ENCODE measurements around the gene BTK. TPM values are rescaled to one million over a fixed set of nuclear protein-coding genes. Genes with fewer than 3 reads are reported as not detected.

Gene BTK
- polyA plus RNA-seq, 1 experiment, result not detected

- no peaks in the 10 kb centered on the region for H3K27me3 ChIP-seq (ENCODE audit: control insufficient read depth, insufficient read depth, low read length)
- H3K9me3 ChIP-seq (ENCODE audit: control insufficient read depth, insufficient read depth, low read length), result no peaks in the 10 kb centered on the region
- no peak for DNase-seq (ENCODE audit: low read depth, low spot score)
- POLR2A ChIA-PET, result no interaction called here
- H3K4me3 ChIP-seq (ENCODE audit: low read depth, low read length), result no peak overlapping the region
- no peak for TF ChIP-seq CTCF (IDR thresholded peaks at IDR 0.05; ENCODE audit: low read depth, low read length)
- CTCF ChIA-PET, result no interaction called here
- no peak overlapping the region for H3K27ac ChIP-seq (ENCODE audit: low read depth, low read length)
Measured at GRCh38 chrX:101411984-101412383, 26.0 kb upstream of the BTK start.

GRCh38 chrX:101410461-101410860 is 24.5 kb upstream of the BTK start:
- H3K4me3 ChIP-seq (ENCODE audit: low read depth, low read length), result peak overlapping the region; percentile 77
- no peak for DNase-seq (ENCODE audit: low read depth, low spot score)
- H3K9me3 ChIP-seq (ENCODE audit: control insufficient read depth, insufficient read depth, low read length), result no peaks in the 10 kb centered on the region
- ChIA-PET POLR2A (no interaction called here), CTCF (no interaction called here)
- no peaks in the 10 kb centered on the region for H3K27me3 ChIP-seq (ENCODE audit: control insufficient read depth, insufficient read depth, low read length)
- no peak for TF ChIP-seq CTCF (IDR thresholded peaks at IDR 0.05; ENCODE audit: low read depth, low read length)
- H3K27ac ChIP-seq (ENCODE audit: low read depth, low read length), result no peak overlapping the region

GRCh38 chrX:101409043-101409442 is 23.1 kb upstream of the BTK start:
- Histone ChIP-seq H3K27ac (ENCODE audit: low read depth, low read length) (no peak overlapping the region), H3K27me3 (ENCODE audit: control insufficient read depth, insufficient read depth, low read length) (no peaks in the 10 kb centered on the region), H3K9me3 (ENCODE audit: control insufficient read depth, insufficient read depth, low read length) (no peaks in the 10 kb centered on the region), H3K4me3 (ENCODE audit: low read depth, low read length) (peak overlapping the region; percentile 77)
- ChIA-PET POLR2A (no interaction called here), CTCF (no interaction called here)
- no peak for TF ChIP-seq CTCF (IDR thresholded peaks at IDR 0.05; ENCODE audit: low read depth, low read length)
- no peak for DNase-seq (ENCODE audit: low read depth, low spot score)

GRCh38 chrX:101408532-101408841 is 22.5 kb upstream of the BTK start:
- Histone ChIP-seq H3K4me3 (ENCODE audit: low read depth, low read length) (peak overlapping the region; percentile 77), H3K27ac (ENCODE audit: low read depth, low read length) (peak overlapping the region; percentile 97), H3K27me3 (ENCODE audit: control insufficient read depth, insufficient read depth, low read length) (no peaks in the 10 kb centered on the region), H3K9me3 (ENCODE audit: control insufficient read depth, insufficient read depth, low read length) (no peaks in the 10 kb centered on the region)
- no peak for DNase-seq (ENCODE audit: low read depth, low spot score)
- CTCF ChIA-PET, result no interaction called here
- POLR2A ChIA-PET, result no interaction called here
- TF ChIP-seq CTCF (IDR thresholded peaks at IDR 0.05; ENCODE audit: low read depth, low read length), result no peak

GRCh38 chrX:101407748-101408531 is 21.9 kb upstream of the BTK start, which contains the start of the genes GLA and HNRNPH2:
Gene GLA (minus strand): TSS chrX:101407925. CDS start chrX:101407903, 22 bp downstream.
Gene HNRNPH2 (plus strand): TSS chrX:101408222. CDS start chrX:101411989, 3,767 bp downstream.
- H3K9me3 ChIP-seq (ENCODE audit: control insufficient read depth, insufficient read depth, low read length), result no peaks in the 10 kb centered on the region
- TF ChIP-seq CTCF (IDR thresholded peaks at IDR 0.05; ENCODE audit: low read depth, low read length), result peak; percentile 21; the same call in 1 of the 2 replicates
- DNase-seq (ENCODE audit: low read depth, low spot score), result peak; percentile 95
- ChIA-PET CTCF (no interaction called here), POLR2A (interaction anchor here (1.5 kb wide), 1 partner anchor 17 kb away, joined by 7 read pairs; the partner anchor contains the start of gene RPL36A)
- peak within 1 kb of the TSS; percentile 97 for H3K27ac ChIP-seq (ENCODE audit: low read depth, low read length)
- peak within 1 kb of the TSS; percentile 85 for H3K4me3 ChIP-seq (ENCODE audit: low read depth, low read length)
- no peaks in the 10 kb centered on the region for H3K27me3 ChIP-seq (ENCODE audit: control insufficient read depth, insufficient read depth, low read length)
